K562 (cell line): ENCODE data around the gene MEA1. TPM values are rescaled to one million over a fixed set of nuclear protein-coding genes. Genes with fewer than 3 reads are reported as not detected.
A peak's percentile ranks its signal among the peaks of the same experiment; 100 is the strongest.

Experiments used
- ARNT ChIP-seq, 2 experiments: fragments of 450-650 bp; IDR thresholded peaks; 2 replicates each; pipeline ENCODE4 v1.6.1; 2016; ENCODE audit warnings: mild to moderate bottlenecking in 1 of 2
- BDP1 ChIP-seq: IDR thresholded peaks from 3 replicates; pipeline ENCODE4 v1.6.1; 2011; ENCODE audit not compliant: insufficient read length, insufficient read depth
- BMI1 ChIP-seq: fragments of 150-350 bp; IDR thresholded peaks from 2 replicates; pipeline ENCODE4 v1.6.1; 2014; ENCODE audit warnings: low read length
- BRD9 ChIP-seq: fragments of 450-650 bp; IDR thresholded peaks from 2 replicates; pipeline ENCODE4 v1.6.1; 2018; ENCODE audit warnings: low read depth; ENCODE audit not compliant: partially characterized antibody
- EWSR1 ChIP-seq: fragments of 450-650 bp; IDR thresholded peaks from 2 replicates; pipeline ENCODE4 v1.6.1; 2018; ENCODE audit warnings: borderline replicate concordance, mild to moderate bottlenecking, low read depth, moderate library complexity; ENCODE audit not compliant: partially characterized antibody
- HDAC1 ChIP-seq, 2 experiments: fragments of 450-650 bp; IDR thresholded peaks; 2 replicates each; pipeline ENCODE4 v1.6.1; 2016 to 2017; ENCODE audit warnings: inconsistent platforms in 1 of 2, mild to moderate bottlenecking in 1 of 2, moderate library complexity in 1 of 2
- KAT2B ChIP-seq: IDR thresholded peaks from one replicate; pipeline ENCODE4 v1.6.1; 2012; ENCODE audit warnings: low read depth, mild to moderate bottlenecking, control low read depth, inconsistent platforms, low read length, moderate library complexity
- KLF13 ChIP-seq: fragments of 450-650 bp; IDR thresholded peaks from 2 replicates; pipeline ENCODE4 v1.6.1; 2016; ENCODE audit warnings: missing genetic modification characterization, low read depth, mild to moderate bottlenecking, missing compliant biosample characterization, moderate library complexity, borderline replicate concordance
- MTF1 ChIP-seq: fragments of 250-450 bp; sonication (Bioruptor Pico); IDR thresholded peaks from 2 replicates; pipeline ENCODE4 v1.9.0; 2021; ENCODE audit warnings: moderate library complexity, mild to moderate bottlenecking, inconsistent platforms, borderline replicate concordance
- MYC ChIP-seq, 2 experiments: fragments of 250-450 bp in 1 of 2; sonication (Bioruptor Pico) in 1 of 2; IDR thresholded peaks; 2 replicates each; pipeline versions ENCODE4 v1.5.1 to v1.6.1; 2012 to 2021; ENCODE audit warnings: low read depth in 2 of 2, borderline replicate concordance in 1 of 2, improper control_type of control experiment in 1 of 2, low read length in 1 of 2, mild to moderate bottlenecking in 1 of 2, moderate library complexity in 1 of 2
- NFE2L1 ChIP-seq: fragments of 450-650 bp; IDR thresholded peaks from 2 replicates; pipeline ENCODE4 v1.6.1; 2016; ENCODE audit warnings: missing genetic modification characterization, low read depth, mild to moderate bottlenecking, missing compliant biosample characterization, moderate library complexity, borderline replicate concordance
- PHB ChIP-seq: fragments of 250-450 bp; sonication (Bioruptor Pico); IDR thresholded peaks from 2 replicates; pipeline ENCODE4 v1.5.0; 2021
- POLR3G ChIP-seq: IDR thresholded peaks from 2 replicates; pipeline ENCODE4 v1.6.1; 2011; ENCODE audit not compliant: insufficient read length, insufficient replicate concordance; ENCODE audit errors: extremely low read depth
- RBM14 ChIP-seq: fragments of 200-400 bp; formaldehyde crosslinking; IDR thresholded peaks from 2 replicates; pipeline ENCODE4 v1.6.1; 2018; ENCODE audit warnings: low read depth, mild to moderate bottlenecking, low read length, moderate library complexity, borderline replicate concordance; ENCODE audit not compliant: insufficient read depth
- SMARCE1 ChIP-seq: fragments of 450-650 bp; IDR thresholded peaks from 2 replicates; pipeline ENCODE4 v1.7.1; 2016; ENCODE audit warnings: mild to moderate bottlenecking
- SRSF9 ChIP-seq: fragments of 200-400 bp; formaldehyde crosslinking; IDR thresholded peaks from 2 replicates; pipeline ENCODE4 v1.6.1; 2017; ENCODE audit warnings: low read depth, low read length, borderline replicate concordance
- UBTF ChIP-seq, 2 experiments: IDR thresholded peaks; 2 replicates each; pipeline ENCODE4 v1.6.1; 2012; ENCODE audit warnings: improper control_type of control experiment in 2 of 2, low read depth in 2 of 2, low read length in 2 of 2, borderline replicate concordance in 1 of 2
- ZBTB7A ChIP-seq: IDR thresholded peaks from 2 replicates; pipeline ENCODE4 v1.6.1; 2011; ENCODE audit warnings: low read depth, mild to moderate bottlenecking, low read length, moderate library complexity, borderline replicate concordance; ENCODE audit not compliant: control insufficient read depth
- ZNF431 ChIP-seq: sonication (generic); formaldehyde crosslinking; IDR thresholded peaks from 2 replicates; pipeline ENCODE4 v1.8.0; 2022; ENCODE audit warnings: mild to moderate bottlenecking, missing genetic modification reagents
- ZZZ3 ChIP-seq: fragments of 450-650 bp; IDR thresholded peaks from 2 replicates; pipeline ENCODE4 v1.6.1; 2016; ENCODE audit warnings: antibody characterized with exemption, mild to moderate bottlenecking, moderate library complexity
- polyA plus RNA-seq, 8 experiments: library from polyadenylated mRNA; depleted of rRNA in 4 of 8; stranded (reverse) in 5 of 8; unstranded in 3 of 8; fragments of >200 nt; fragmentation: Nextera tagmentation in 2 of 8; fragmentation: Illumina TruSeq in 1 of 8; extraction: Ambion mirVana in 2 of 8; extraction: Trizol in 1 of 8; gene quantifications; 2 replicates each; pipeline versions ENCODE4 v1.2.1 to v1.2.3, GENCODE V29; 2011 to 2014; ENCODE audit warnings: inconsistent platforms in 1 of 8, missing spikeins in 1 of 8
- total RNA-seq, 7 experiments: library from RNA; depleted of rRNA in 6 of 7; stranded (reverse); fragments of >200 nt in 6 of 7; fragmentation: Illumina TruSeq in 2 of 7; extraction: Trizol in 2 of 7; gene quantifications; 2 replicates each; pipeline versions ENCODE4 v1.2.1 to v1.2.3, GENCODE V29; 2011 to 2021; ENCODE audit warnings: low replicate concordance in 1 of 7
- TF ChIP-seq, protein P1 (sequence below), 3 experiments: fragments of 200-800 bp in 1 of 3; sonication (Bioruptor generic) in 1 of 3; sonication (generic) in 1 of 3; formaldehyde crosslinking in 1 of 3; IDR thresholded peaks; 2 replicates each; pipeline versions ENCODE4 v1.6.1 to v1.8.0; 2016 to 2022; ENCODE audit warnings: mild to moderate bottlenecking in 2 of 3, missing compliant biosample characterization in 2 of 3, missing genetic modification characterization in 2 of 3, missing genetic modification reagents in 1 of 3
- TF ChIP-seq, protein P2 (sequence below): sonication (generic); formaldehyde crosslinking; IDR thresholded peaks from 2 replicates; pipeline ENCODE4 v1.8.0; 2022; ENCODE audit warnings: missing genetic modification reagents, mild to moderate bottlenecking, moderate library complexity, borderline replicate concordance

The MEA1 gene
- total and polyA plus RNA-seq, 9 of the 15 experiments (the other 6 are each of a cell fraction or from before 2014, with no cell fraction given) = 86.8 to 210 (median 152) TPM

GRCh38 chr6:43052842-43053544, 39.2 kb upstream of the MEA1 start (continued):
- TF ChIP-seq, protein P1, sequence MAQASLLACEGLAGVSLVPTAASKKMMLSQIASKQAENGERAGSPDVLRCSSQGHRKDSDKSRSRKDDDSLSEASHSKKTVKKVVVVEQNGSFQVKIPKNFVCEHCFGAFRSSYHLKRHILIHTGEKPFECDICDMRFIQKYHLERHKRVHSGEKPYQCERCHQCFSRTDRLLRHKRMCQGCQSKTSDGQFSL (CRISPR knock-in tag; IDR thresholded peaks at IDR 0.05) = no peak; the same call in 1 of the 2 replicates
- TF ChIP-seq, protein P1 (tag; IDR thresholded peaks at IDR 0.05) = 0 out of 4 replicates have a peak, but pooled peaks of 1 of the 2 experiments have one; percentile 29
- TF ChIP-seq, protein P2, sequence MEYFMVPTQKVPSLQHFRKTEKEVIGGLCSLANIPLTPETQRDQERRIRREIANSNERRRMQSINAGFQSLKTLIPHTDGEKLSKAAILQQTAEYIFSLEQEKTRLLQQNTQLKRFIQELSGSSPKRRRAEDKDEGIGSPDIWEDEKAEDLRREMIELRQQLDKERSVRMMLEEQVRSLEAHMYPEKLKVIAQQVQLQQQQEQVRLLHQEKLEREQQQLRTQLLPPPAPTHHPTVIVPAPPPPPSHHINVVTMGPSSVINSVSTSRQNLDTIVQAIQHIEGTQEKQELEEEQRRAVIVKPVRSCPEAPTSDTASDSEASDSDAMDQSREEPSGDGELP (CRISPR knock-in tag) = peak; percentile 62; the same call in 1 of the 2 replicates
- TF ChIP-seq RBM14 (no peak), UBTF (IDR thresholded peaks at IDR 0.05; ENCODE audit: borderline replicate concordance in 1 of 2, low read depth in 2 of 2, low read length in 2 of 2) (no peak), PHB (no peak), BRD9 (peak; percentile 49), NFE2L1 (tag) (no peak), EWSR1 (no peak), BDP1 (no peak), MTF1 (CRISPR knock-in tag) (no peak), MYC (IDR thresholded peaks at IDR 0.05; ENCODE audit: low read depth, low read length) (no peak), MYC (CRISPR knock-in tag; IDR thresholded peaks at IDR 0.05; ENCODE audit: borderline replicate concordance, low read depth) (no peak), KAT2B (no peak), HDAC1 (IDR thresholded peaks at IDR 0.05) (no peak), ZZZ3 (no peak), KLF13 (tag) (no peak), SRSF9 (no peak), BMI1 (no peak), ZBTB7A (no peak), ARNT (IDR thresholded peaks at IDR 0.05) (0 out of 4 replicates have a peak, but pooled peaks have one; percentile 35 to 36), ZNF431 (CRISPR knock-in tag) (no peak; the same call in 1 of the 2 replicates), SMARCE1 (0 out of 2 replicates have a peak, but pooled peaks have one; percentile 20), POLR3G (no peak)
